GOT3 (cell line): ENCODE data around the gene UCKL1.
"Not testable (repeated sequence)": the region's sequence is repeated elsewhere in the genome, so short reads cannot be mapped to it uniquely, and the experiment has no call there.

Experiments used
- DNase-seq: peaks from one replicate; lab custom pipeline; 2025; ENCODE audit warnings: mixed read lengths; lab: John Stamatoyannopoulos, UW

UCKL1 gene

DNA sequence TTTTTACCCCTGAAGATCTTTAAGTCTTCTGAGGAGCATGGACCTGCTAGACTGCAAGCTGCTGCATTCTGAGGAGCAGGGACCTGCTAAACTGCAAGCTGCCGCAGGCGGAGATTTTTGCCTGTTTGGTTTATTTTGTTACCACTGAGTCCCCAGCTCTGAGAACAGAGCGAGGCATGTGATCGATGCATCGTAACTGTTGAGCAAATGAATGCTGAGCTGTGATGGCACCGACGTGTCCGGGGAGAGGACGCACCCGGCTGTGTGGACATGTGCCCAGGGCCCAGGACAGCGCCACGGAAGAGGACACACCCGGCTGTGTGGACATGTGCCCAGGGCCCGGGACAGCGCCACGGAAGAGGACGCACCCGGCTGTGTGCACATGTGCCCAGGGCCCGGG is 37.1 kb downstream of the UCKL1 start:
- no peak for DNase-seq

DNA sequence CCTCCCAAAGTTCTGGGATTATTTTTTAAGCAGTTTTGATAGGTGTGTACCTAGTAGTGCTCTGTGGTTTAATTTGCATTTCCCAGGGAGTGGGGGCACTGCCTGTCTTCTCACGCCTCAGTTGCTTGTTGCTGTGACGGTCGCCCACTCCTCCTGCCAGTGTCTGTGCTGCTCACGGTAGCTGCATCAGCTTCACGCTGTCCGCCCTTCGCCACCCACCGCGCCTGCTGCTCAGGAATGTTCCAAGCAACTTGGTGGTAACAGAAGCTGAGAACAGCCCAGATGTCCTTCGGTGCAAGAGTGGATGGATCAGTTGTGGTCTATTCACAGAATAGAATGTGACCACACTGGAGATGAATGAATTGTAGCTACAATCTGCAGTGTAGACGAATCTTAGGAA is 38.4 kb downstream of the UCKL1 start:
- no peak for DNase-seq

DNA sequence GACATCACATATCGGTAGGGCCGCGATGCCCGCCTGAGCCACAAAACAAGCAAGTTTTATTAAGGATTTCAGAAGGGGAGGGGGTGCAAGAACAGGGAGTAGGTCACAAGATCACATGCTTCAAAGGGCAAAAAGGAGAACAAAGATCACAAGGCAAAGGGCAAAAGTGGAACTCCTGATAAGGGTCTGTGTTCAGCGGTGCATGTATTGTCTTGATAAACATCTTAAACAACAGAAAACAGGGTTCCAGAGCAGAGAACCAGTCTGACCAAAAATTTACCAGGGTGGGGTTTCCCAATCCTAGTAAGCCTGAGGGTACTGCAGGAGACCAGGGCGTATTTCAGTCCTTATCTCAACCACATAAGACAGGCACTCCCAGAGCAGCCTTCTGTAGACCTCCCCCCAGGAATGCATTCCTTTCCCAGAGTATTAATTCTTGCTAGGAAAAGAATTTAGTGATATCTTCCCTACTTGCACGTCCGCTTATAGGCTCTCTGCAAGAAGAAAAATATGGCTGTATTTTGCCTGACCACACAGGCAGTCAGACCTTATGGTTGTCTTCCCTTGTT is 39.8 kb downstream of the UCKL1 start:
- DNase-seq: not testable (repeated sequence)

GRCh38 chr20:63915471-63915870 is 40.7 kb downstream of the UCKL1 start:
- DNase-seq: no peak

GRCh38 chr20:63913768-63914167 is 42.4 kb downstream of the UCKL1 start:
- no peak for DNase-seq

- DNase-seq: no peak
Observed at GRCh38 chr20:63911176-63911575, 45.0 kb downstream of the UCKL1 start.

GRCh38 chr20:63908008-63908682 is 48.1 kb downstream of the UCKL1 start:
- DNase-seq: no peak

- no peak for DNase-seq
Observed at GRCh38 chr20:63903796-63904561, 52.2 kb downstream of the UCKL1 start.

DNA sequence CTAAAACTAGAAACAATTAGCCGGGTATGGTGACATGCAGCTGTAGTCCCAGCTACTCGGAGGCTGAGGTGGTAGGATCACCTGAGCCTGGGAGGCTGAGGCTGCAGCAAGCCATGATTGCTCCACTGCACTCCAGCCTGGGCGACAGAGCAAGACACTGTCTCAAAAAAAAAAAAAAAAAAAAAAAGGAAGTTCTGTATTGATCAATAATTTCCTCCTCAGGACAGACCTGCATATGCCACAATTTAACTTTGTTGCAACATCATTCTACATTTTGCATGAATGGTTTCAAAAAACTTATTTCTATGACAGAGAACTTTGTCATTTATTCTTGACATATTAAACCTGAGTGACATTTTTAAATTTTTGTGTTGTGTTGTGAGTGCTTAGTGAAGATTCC is 55.8 kb downstream of the UCKL1 start:
- DNase-seq: no peak

- no peak for DNase-seq
Observed at GRCh38 chr20:63898882-63899558, 57.2 kb downstream of the UCKL1 start.

- no peak for DNase-seq
Observed at GRCh38 chr20:63897978-63898561, 58.1 kb downstream of the UCKL1 start.

DNA sequence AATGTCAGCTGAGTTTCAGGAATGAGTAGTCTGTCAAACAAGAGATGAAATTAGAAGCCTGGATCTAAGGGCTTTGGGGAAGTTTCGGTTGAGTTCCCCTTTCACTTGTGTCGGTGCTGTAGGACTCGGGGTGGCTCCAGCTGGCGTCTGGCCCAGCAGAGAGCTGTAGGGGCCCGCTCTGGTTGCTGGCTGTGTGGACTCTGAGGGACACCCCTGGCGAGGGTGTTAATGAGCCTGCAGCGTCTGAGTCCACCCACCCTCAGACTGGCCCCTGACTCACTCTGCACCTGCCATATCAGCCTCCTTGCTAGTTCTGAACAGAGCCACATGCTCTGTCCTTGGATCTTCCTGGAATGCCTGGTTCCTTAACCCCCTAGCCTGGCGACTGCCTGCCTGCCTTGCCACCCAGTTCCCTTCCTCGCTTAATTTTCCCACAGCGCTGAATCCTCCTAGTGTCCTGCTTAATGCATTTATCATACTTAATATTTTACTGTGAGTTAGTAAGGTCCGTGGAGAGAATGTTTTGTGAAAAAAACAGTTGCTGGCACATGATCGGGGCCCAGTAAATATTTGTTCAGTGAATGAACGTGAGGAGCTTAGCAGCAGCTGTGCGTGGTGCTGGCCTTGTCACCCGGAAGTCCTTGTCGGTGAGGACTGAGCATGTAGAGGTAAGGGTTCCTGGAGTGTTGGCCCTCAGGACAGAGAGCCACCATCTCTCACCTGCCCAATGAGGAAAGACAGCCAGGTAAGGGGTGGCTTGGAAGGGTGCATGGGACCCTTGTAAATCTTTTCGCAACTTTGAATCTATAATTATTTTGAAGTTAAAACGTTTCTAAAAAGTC is 59.7 kb downstream of the UCKL1 start:
- DNase-seq: no peak

DNA sequence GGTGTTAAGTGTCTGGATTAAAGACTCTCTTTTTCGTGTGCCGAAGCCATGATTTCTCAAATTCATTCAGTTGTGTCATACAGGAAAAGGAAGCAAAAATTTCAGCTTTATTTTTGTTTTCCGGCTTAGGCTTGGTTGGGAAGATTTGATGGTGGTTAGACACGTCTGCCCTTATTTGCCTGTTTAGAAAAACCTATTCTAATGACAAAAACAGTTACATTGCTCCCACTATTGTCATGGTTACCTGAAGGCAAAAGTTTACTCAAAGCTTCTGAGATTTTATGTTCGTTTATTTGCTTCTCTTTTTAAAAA is 60.3 kb downstream of the UCKL1 start:
- DNase-seq: no peak

GRCh38 chr20:63895202-63895951 is 60.8 kb downstream of the UCKL1 start:
- no peak for DNase-seq

DNA sequence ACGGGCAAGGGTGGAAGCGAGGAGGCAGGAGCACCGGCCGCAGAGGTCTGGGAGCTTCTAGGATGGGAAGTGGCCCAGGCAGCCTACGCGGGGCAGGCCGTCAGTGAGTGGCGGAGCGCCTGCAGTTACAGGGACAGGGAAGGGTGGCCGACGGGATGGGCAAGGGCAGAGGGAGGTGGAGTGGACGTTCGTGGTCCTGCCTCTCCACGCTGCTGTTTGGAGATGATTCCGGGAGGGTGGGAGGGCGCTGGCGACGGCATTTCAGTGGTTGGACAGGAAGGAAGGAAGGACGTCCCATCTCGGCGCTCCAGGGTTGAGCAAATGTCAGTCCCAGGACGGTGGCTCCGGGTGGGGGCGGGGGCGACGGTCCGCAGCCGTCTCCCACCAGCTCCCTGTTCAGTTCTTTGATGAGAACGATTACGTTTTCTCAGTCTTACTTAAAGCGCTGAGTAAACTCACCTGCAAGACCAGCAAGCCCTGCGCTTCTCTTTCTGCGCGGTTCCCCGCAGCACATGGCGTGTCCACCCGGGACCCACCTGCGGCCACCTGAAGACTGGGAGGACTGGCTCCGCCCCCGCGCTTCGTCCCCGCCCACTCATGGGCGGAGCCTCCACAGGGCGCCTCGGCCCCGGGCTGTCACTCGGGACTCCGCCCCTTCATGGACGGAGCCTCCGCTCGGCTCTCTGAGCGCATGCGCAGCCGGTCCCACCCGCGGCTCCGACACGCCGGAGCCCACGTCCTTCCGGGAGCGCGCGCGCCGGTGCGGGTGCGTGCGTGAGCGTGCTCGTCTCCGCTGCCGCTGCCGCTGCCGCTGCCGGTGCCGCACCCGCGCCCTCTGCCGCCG is 61.6 kb downstream of the UCKL1 start, which contains the start of gene DNAJC5:
TSS of gene DNAJC5 (plus strand) at position 769 of the 844 bp plus-strand sequence. CDS start 33,220 bp downstream, outside the sequence.
- peak; percentile 84 for DNase-seq

GRCh38 chr20:63893999-63894357 is 62.2 kb downstream of the UCKL1 start:
- no peak for DNase-seq

- DNase-seq: no peak
Observed at GRCh38 chr20:63892402-63892801, 63.8 kb downstream of the UCKL1 start.

- DNase-seq: no peak
Observed at GRCh38 chr20:63891061-63892002, 64.9 kb downstream of the UCKL1 start.

DNA sequence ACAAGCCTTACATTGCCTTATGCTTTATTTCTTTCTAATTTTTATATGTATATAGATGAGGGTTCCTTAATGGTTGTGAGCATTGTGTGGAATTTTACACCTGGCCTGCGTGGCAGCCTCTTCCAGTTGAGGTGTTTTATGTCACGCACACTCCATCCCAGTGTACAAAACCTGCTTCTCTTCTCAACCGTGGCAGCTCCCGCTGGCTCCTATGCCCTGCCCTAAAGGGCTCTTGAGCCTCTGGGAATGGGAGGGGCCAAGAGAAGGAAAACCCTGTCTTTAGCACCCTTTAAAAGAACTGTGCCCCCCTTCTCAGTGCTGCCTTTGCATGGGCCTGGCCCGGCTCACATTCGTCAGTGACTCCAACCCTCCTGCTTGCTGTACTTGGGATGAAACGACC is 65.6 kb downstream of the UCKL1 start:
- DNase-seq: no peak
